ENCODE measurements around the gene RILPL2.
A peak's percentile ranks its signal among the peaks of the same experiment; 100 is the strongest.

The RILPL2 gene

DNA sequence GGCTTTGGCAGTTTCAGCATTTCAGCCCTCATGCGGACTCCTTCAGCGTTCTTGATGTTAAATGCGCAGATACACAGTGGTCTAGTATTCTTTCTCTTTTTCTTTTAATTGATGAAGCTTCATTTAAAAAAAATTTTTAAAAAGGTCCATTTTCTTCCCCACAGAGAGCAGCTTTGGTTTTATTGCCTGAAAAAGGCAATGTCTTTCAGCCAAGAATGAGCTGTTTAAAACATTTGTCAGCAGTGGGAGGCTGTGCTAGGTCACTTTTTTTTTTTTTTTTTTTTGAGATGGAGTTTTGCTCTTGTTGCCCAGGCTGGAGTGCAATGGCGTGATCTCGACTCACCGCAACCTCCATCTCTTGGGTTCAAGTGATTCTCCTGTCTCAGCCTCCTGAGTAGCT is 39.1 kb downstream of the RILPL2 start:
- Histone ChIP-seq H2BK120ac (ENCODE audit: low read depth, low read length) (no peak overlapping the region), H3K79me1 (replicated peaks; ENCODE audit: low read length, poor library complexity, severe bottlenecking) (peaks cover 13% of the 10 kb centered on the region), H3K36me3 (ENCODE audit: control insufficient read depth in 1 of 2, insufficient read depth in 2 of 2, low read depth in 1 of 2, low read length in 2 of 2) (peaks cover 54 to 57% of the 10 kb centered on the region in 2 experiments), H2BK5ac (ENCODE audit: low read depth, low read length, poor library complexity, severe bottlenecking) (no peak overlapping the region), H2AK5ac (ENCODE audit: low read length, severe bottlenecking) (no peak overlapping the region), H3K14ac (ENCODE audit: low read length in 2 of 2) (no peak overlapping the region), H3K4me1 (ENCODE audit: control insufficient read depth, insufficient read depth, low read depth, low read length) (peaks cover 32% of the 10 kb centered on the region), H3K18ac (ENCODE audit: low read depth in 1 of 2, low read length in 2 of 2) (no peak overlapping the region), H3K9ac (ENCODE audit: low read length) (peak overlapping the region; percentile 31), H2BK12ac (ENCODE audit: low read length in 2 of 2) (peak overlapping the region in 1 of 2 experiments; percentile 18), H4K8ac (ENCODE audit: low read length) (no peak overlapping the region), H3K27me3 (ENCODE audit: control insufficient read depth in 1 of 2, insufficient read depth in 1 of 2, low read length in 2 of 2) (no peaks in the 10 kb centered on the region), H3K23ac (ENCODE audit: low read length in 2 of 2) (no peak overlapping the region), H3K4me3 (ENCODE audit: insufficient read depth in 1 of 2, low read depth in 1 of 2, low read length in 2 of 2) (no peak overlapping the region), H3K9me3 (ENCODE audit: control insufficient read depth, low read length) (no peaks in the 10 kb centered on the region), H2BK15ac (ENCODE audit: low read depth, poor library complexity, severe bottlenecking) (no peak overlapping the region), H3K4me2 (ENCODE audit: low read length, poor library complexity, severe bottlenecking) (no peak overlapping the region), H3K4ac (ENCODE audit: low read depth in 1 of 2, low read length in 2 of 2) (no peak overlapping the region), H3K27ac (ENCODE audit: low read length, poor library complexity, severe bottlenecking) (peak overlapping the region; percentile 2), H2AFZ (ENCODE audit: low read depth, low read length) (no peak overlapping the region), H4K91ac (ENCODE audit: low read length) (no peak overlapping the region)
- WGBS, result no CpG with 5 or more reads among the region's 6 CpGs
- no peak for DNase-seq

- peak overlapping the region; percentile 21 for H2AK5ac ChIP-seq (ENCODE audit: low read length, severe bottlenecking)
- H2BK15ac ChIP-seq (ENCODE audit: low read depth, poor library complexity, severe bottlenecking), result no peak overlapping the region
- H2BK120ac ChIP-seq (ENCODE audit: low read depth, low read length), result no peak overlapping the region
- no peaks in the 10 kb centered on the region for H3K9me3 ChIP-seq (ENCODE audit: control insufficient read depth, low read length)
- H3K27me3 ChIP-seq (ENCODE audit: control insufficient read depth in 1 of 2, insufficient read depth in 1 of 2, low read length in 2 of 2), result no peaks in the 10 kb centered on the region
- DNase-seq, result no peak
- no peak overlapping the region for H4K91ac ChIP-seq (ENCODE audit: low read length)
- H3K4me2 ChIP-seq (ENCODE audit: low read length, poor library complexity, severe bottlenecking), result no peak overlapping the region
- H3K4ac ChIP-seq (ENCODE audit: low read depth in 1 of 2, low read length in 2 of 2), result no peak overlapping the region
- H2AFZ ChIP-seq (ENCODE audit: low read depth, low read length), result no peak overlapping the region
- no peak overlapping the region for H3K18ac ChIP-seq (ENCODE audit: low read depth in 1 of 2, low read length in 2 of 2)
- peaks cover 54 to 57% of the 10 kb centered on the region in 2 experiments for H3K36me3 ChIP-seq (ENCODE audit: control insufficient read depth in 1 of 2, insufficient read depth in 2 of 2, low read depth in 1 of 2, low read length in 2 of 2)
- peak overlapping the region in 1 of 2 experiments; percentile 18 for H2BK12ac ChIP-seq (ENCODE audit: low read length in 2 of 2)
- no peak overlapping the region for H3K4me3 ChIP-seq (ENCODE audit: insufficient read depth in 1 of 2, low read depth in 1 of 2, low read length in 2 of 2)
- peak overlapping the region in 1 of 2 experiments; percentile 18 for H3K23ac ChIP-seq (ENCODE audit: low read length in 2 of 2)
- peaks cover 13% of the 10 kb centered on the region for H3K79me1 ChIP-seq (replicated peaks; ENCODE audit: low read length, poor library complexity, severe bottlenecking)
- H3K9ac ChIP-seq (ENCODE audit: low read length), result peak overlapping the region; percentile 31
- H3K4me1 ChIP-seq (ENCODE audit: control insufficient read depth, insufficient read depth, low read depth, low read length), result peaks cover 28% of the 10 kb centered on the region
- WGBS, result 95% methylated on average over 9 of the region's 9 CpGs
- peak overlapping the region; percentile 2 for H3K27ac ChIP-seq (ENCODE audit: low read length, poor library complexity, severe bottlenecking)
- peak overlapping the region; percentile 71 for H4K8ac ChIP-seq (ENCODE audit: low read length)
- H3K14ac ChIP-seq (ENCODE audit: low read length in 2 of 2), result no peak overlapping the region
- no peak overlapping the region for H2BK5ac ChIP-seq (ENCODE audit: low read depth, low read length, poor library complexity, severe bottlenecking)
Measured at GRCh38 chr12:123396954-123397353, 39.5 kb downstream of the RILPL2 start.

GRCh38 chr12:123396543-123396942 is 39.9 kb downstream of the RILPL2 start:
- Histone ChIP-seq H2AK5ac (ENCODE audit: low read length, severe bottlenecking) (no peak overlapping the region), H3K23ac (ENCODE audit: low read length in 2 of 2) (no peak overlapping the region), H3K27ac (ENCODE audit: low read length, poor library complexity, severe bottlenecking) (no peak overlapping the region), H3K79me1 (replicated peaks; ENCODE audit: low read length, poor library complexity, severe bottlenecking) (peaks cover 15% of the 10 kb centered on the region), H4K8ac (ENCODE audit: low read length) (no peak overlapping the region), H3K36me3 (ENCODE audit: control insufficient read depth in 1 of 2, insufficient read depth in 2 of 2, low read depth in 1 of 2, low read length in 2 of 2) (peaks cover 56 to 57% of the 10 kb centered on the region in 2 experiments), H3K14ac (ENCODE audit: low read length in 2 of 2) (no peak overlapping the region), H4K91ac (ENCODE audit: low read length) (no peak overlapping the region), H2BK15ac (ENCODE audit: low read depth, poor library complexity, severe bottlenecking) (no peak overlapping the region), H3K27me3 (ENCODE audit: control insufficient read depth in 1 of 2, insufficient read depth in 1 of 2, low read length in 2 of 2) (no peaks in the 10 kb centered on the region), H3K4me1 (ENCODE audit: control insufficient read depth, insufficient read depth, low read depth, low read length) (peaks cover 28% of the 10 kb centered on the region), H2BK5ac (ENCODE audit: low read depth, low read length, poor library complexity, severe bottlenecking) (no peak overlapping the region), H2BK120ac (ENCODE audit: low read depth, low read length) (no peak overlapping the region), H2BK12ac (ENCODE audit: low read length in 2 of 2) (no peak overlapping the region), H2AFZ (ENCODE audit: low read depth, low read length) (no peak overlapping the region), H3K4ac (ENCODE audit: low read depth in 1 of 2, low read length in 2 of 2) (no peak overlapping the region), H3K9ac (ENCODE audit: low read length) (no peak overlapping the region), H3K9me3 (ENCODE audit: control insufficient read depth, low read length) (no peaks in the 10 kb centered on the region), H3K4me2 (ENCODE audit: low read length, poor library complexity, severe bottlenecking) (no peak overlapping the region), H3K18ac (ENCODE audit: low read depth in 1 of 2, low read length in 2 of 2) (no peak overlapping the region), H3K4me3 (ENCODE audit: insufficient read depth in 1 of 2, low read depth in 1 of 2, low read length in 2 of 2) (no peak overlapping the region)
- DNase-seq, result no peak
- 95% methylated on average over 2 of the region's 2 CpGs for WGBS

GRCh38 chr12:123395236-123395635 is 41.2 kb downstream of the RILPL2 start:
- H3K9me3 ChIP-seq (ENCODE audit: control insufficient read depth, low read length), result no peaks in the 10 kb centered on the region
- H3K27me3 ChIP-seq (ENCODE audit: control insufficient read depth in 1 of 2, insufficient read depth in 1 of 2, low read length in 2 of 2), result no peaks in the 10 kb centered on the region
- H4K8ac ChIP-seq (ENCODE audit: low read length), result no peak overlapping the region
- no peak overlapping the region for H3K4me3 ChIP-seq (ENCODE audit: insufficient read depth in 1 of 2, low read depth in 1 of 2, low read length in 2 of 2)
- H3K4me1 ChIP-seq (ENCODE audit: control insufficient read depth, insufficient read depth, low read depth, low read length), result peaks cover 29% of the 10 kb centered on the region
- H3K79me1 ChIP-seq (replicated peaks; ENCODE audit: low read length, poor library complexity, severe bottlenecking), result peaks cover 16% of the 10 kb centered on the region
- no peak overlapping the region for H2BK120ac ChIP-seq (ENCODE audit: low read depth, low read length)
- H2AK5ac ChIP-seq (ENCODE audit: low read length, severe bottlenecking), result no peak overlapping the region
- H3K18ac ChIP-seq (ENCODE audit: low read depth in 1 of 2, low read length in 2 of 2), result no peak overlapping the region
- no peak for DNase-seq
- H2BK12ac ChIP-seq (ENCODE audit: low read length in 2 of 2), result no peak overlapping the region
- peaks cover 61 to 66% of the 10 kb centered on the region in 2 experiments for H3K36me3 ChIP-seq (ENCODE audit: control insufficient read depth in 1 of 2, insufficient read depth in 2 of 2, low read depth in 1 of 2, low read length in 2 of 2)
- H3K27ac ChIP-seq (ENCODE audit: low read length, poor library complexity, severe bottlenecking), result no peak overlapping the region
- no peak overlapping the region for H3K9ac ChIP-seq (ENCODE audit: low read length)
- H2BK15ac ChIP-seq (ENCODE audit: low read depth, poor library complexity, severe bottlenecking), result no peak overlapping the region
- H3K23ac ChIP-seq (ENCODE audit: low read length in 2 of 2), result no peak overlapping the region
- no peak overlapping the region for H2AFZ ChIP-seq (ENCODE audit: low read depth, low read length)
- no peak overlapping the region for H4K91ac ChIP-seq (ENCODE audit: low read length)
- H2BK5ac ChIP-seq (ENCODE audit: low read depth, low read length, poor library complexity, severe bottlenecking), result no peak overlapping the region
- H3K14ac ChIP-seq (ENCODE audit: low read length in 2 of 2), result no peak overlapping the region
- 97% methylated on average over 5 of the region's 5 CpGs for WGBS
- no peak overlapping the region for H3K4me2 ChIP-seq (ENCODE audit: low read length, poor library complexity, severe bottlenecking)
- H3K4ac ChIP-seq (ENCODE audit: low read depth in 1 of 2, low read length in 2 of 2), result no peak overlapping the region
